Lung (tissue), 12 donors: Measurements from ENCODE around the gene EMD. TPM values are rescaled to one million over a fixed set of nuclear protein-coding genes. Genes with fewer than 3 reads are reported as not detected.

ENCODE experiments used
- ATAC-seq: fragments of 200-7000 bp; cut with Tn5 transposase; one replicate; pipeline ENCODE4 v1.9.1; 2020; ENCODE audit warnings: moderate number of reproducible peaks; ENCODE audit not compliant: insufficient read depth, low FRiP score
- DNase-seq, 3 donors: peaks; one replicate each; pipeline ENCODE4 v3.0.0-alpha.2; 2013 to 2017
- H3K27ac ChIP-seq, 2 donors: one replicate each; pipeline ENCODE4 v1.5.1; 2013; ENCODE audit warnings: mild to moderate bottlenecking in 2 of 2, moderate library complexity in 2 of 2, control low read depth in 1 of 2, inconsistent platforms in 1 of 2, low read depth in 1 of 2, low read length in 1 of 2
- H3K27me3 ChIP-seq, 3 donors: one replicate each; pipeline ENCODE4 v1.5.1; 2013; ENCODE audit warnings: low read length in 2 of 3; ENCODE audit not compliant: control insufficient read depth in 3 of 3, insufficient read depth in 3 of 3
- H3K36me3 ChIP-seq, 4 donors: one replicate each; pipeline ENCODE4 v1.5.1; 2013; ENCODE audit warnings: low read length in 4 of 4, mild to moderate bottlenecking in 1 of 4, moderate library complexity in 1 of 4; ENCODE audit not compliant: control insufficient read depth in 4 of 4, insufficient read depth in 4 of 4
- H3K4me1 ChIP-seq, 5 donors: one replicate each; pipeline ENCODE4 v1.5.1; 2013; ENCODE audit warnings: low read length in 5 of 5, mild to moderate bottlenecking in 2 of 5, moderate library complexity in 1 of 5; ENCODE audit not compliant: control insufficient read depth in 5 of 5, insufficient read depth in 5 of 5
- H3K4me3 ChIP-seq: one replicate; pipeline ENCODE4 v1.5.1; 2013; ENCODE audit warnings: mild to moderate bottlenecking, control low read depth, moderate library complexity
- H3K9ac ChIP-seq, 2 donors: one replicate each; pipeline ENCODE4 v1.5.1; 2013; ENCODE audit warnings: low read length in 2 of 2, control low read depth in 1 of 2; ENCODE audit not compliant: insufficient read depth in 1 of 2
- H3K9me3 ChIP-seq, 4 donors: one replicate each; pipeline ENCODE4 v1.5.1; 2013; ENCODE audit warnings: low read length in 3 of 4, mild to moderate bottlenecking in 1 of 4, moderate library complexity in 1 of 4; ENCODE audit not compliant: control insufficient read depth in 4 of 4, insufficient read depth in 3 of 4
- CTCF ChIP-seq: IDR thresholded peaks from 2 replicates; pipeline ENCODE4 v1.5.1; 2012; ENCODE audit warnings: mild to moderate bottlenecking; ENCODE audit errors: control extremely low read depth, extremely low read depth
- WGBS, 2 donors: extraction: QIAGEN DNeasy Blood & Tissue Kit; methylation state at CpG; one replicate each; pipeline ENCODE4 v1.1.7; 2013; 5-methylcytosine and 5-hydroxymethylcytosine counted together
- polyA plus RNA-seq, 2 donors: library from polyadenylated mRNA; stranded (reverse); fragments of 200-250 nt; gene quantifications; one replicate each; pipeline ENCODE4 v1.2.1, GENCODE V29; 2013
- total RNA-seq, 2 donors: library from RNA; depleted of rRNA in 1 of 2; stranded (reverse); fragments of >200 nt in 1 of 2; gene quantifications; one replicate each; pipeline ENCODE4 v1.2.1, GENCODE V29; 2014 to 2021
- donor health status: control.
- donor health status: control.
- donor health status: Bipolar disorder and iron deficiency.
- donor health status: healthy.
- donor health status: DM: yes; HTN: yes; CAD: no.

Gene EMD
- total and polyA plus RNA-seq, 4 donors, result 33.0 to 108 (median 74.8) TPM

DNA sequence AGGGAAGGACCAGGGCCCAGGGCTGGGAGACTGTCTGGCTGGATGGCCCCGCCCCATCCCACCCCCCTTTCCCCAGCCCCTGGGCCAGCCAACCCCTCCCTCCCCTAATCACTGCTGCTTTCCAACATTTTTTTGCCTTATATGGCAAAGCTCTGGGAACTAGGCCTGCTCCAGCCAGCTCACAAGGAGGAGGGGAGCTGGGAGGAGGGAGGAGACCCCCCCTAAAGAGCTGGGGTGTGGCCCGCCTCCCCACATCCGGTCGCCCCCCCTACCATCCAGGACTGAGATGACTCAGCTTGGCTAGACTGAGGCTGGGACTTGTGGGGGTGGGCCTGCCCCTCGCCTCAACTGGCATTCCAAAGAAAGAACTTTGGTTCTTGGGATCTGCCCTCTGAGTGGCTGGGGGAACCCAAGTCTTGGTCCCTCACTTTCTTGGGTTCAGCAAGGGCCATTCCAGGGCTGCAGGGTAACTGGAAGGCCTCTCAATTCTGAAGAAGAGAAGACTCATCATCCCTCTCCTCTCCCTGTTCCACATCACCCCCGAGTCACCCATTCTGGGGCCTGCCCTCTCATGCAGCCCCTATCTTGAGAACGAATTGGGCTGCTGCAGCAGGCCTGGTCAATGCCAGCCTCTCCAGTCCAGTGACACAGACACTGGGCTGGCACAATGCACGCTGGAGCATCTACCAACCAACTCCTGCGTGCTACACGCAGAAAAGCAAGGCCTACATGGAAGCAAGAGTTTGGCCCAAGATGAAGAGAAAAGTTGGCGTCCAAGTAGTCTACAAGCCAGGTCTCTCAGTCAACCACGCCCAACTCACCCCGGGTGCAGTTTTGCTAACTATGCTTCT lies 9.4 kb upstream of the EMD start:
- peak overlapping the region; percentile 49 to 69 for H3K9ac ChIP-seq
- no peak for TF ChIP-seq CTCF
- peak overlapping the region; percentile 89 to 95 for H3K27ac ChIP-seq
- peak overlapping the region; percentile 72 for H3K4me3 ChIP-seq
- 0 to 40% methylated on average over 11 to 13 of the region's 13 CpGs for WGBS, 2 donors
- peaks cover 0 to 11% (median 0%) of the 10 kb centered on the region in 4 donors for H3K9me3 ChIP-seq
- peaks cover 0 to 20% (median 2%) of the 10 kb centered on the region in 5 donors for H3K4me1 ChIP-seq
- peak; percentile 94 to 97 (median 95) for DNase-seq
- no peaks in the 10 kb centered on the region for H3K27me3 ChIP-seq
- H3K36me3 ChIP-seq, result peaks cover 6 to 29% (median 20%) of the 10 kb centered on the region in 4 donors
- peak; percentile 32 for ATAC-seq

DNA sequence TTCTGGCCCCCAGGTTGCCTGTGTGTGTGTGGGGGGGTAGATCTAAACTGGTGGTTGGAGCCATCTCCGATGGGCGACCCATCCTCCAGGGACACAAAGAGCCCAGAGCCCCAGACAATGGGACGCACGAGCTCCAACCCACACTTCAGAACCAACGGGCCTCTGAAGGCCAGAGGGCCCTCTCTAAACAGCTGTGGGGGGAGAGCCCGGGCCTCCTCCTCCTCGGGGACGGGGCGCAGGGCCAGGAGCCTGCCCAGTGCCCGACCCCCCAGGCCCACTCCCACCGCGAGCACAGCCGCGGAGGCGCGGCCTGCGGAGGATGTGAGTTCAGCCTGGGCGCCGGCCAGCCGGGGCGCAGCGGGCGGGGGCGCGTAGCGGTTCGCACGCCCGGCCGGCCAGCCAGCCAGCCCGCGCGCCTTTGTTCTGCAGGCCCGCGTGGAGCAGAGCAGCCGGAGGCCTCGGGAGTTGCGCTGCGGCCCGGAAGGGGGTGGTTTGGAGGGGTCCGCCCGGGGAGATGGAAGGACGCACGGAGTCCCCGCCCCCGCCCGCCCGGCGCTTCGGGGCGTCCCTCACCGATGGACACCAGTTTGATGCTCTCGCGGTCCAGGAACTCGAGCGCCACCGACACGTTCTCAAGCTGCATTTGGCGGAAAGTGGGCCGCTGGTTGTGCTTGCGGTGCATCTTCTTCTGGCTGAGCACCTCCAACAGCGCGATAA lies 8.6 kb upstream of the EMD start:
- peaks cover under 1 to 21% (median 20%) of the 10 kb centered on the region in 4 donors for H3K36me3 ChIP-seq
- H3K27me3 ChIP-seq, result no peaks in the 10 kb centered on the region
- H3K9ac ChIP-seq, result peak overlapping the region; percentile 49 to 69
- no peak for TF ChIP-seq CTCF
- 0 to 39% methylated on average over 10 to 63 of the region's 63 CpGs for whole genome bisulfite sequencing, 2 donors
- H3K4me1 ChIP-seq, result peaks cover 0 to 24% (median 2%) of the 10 kb centered on the region in 5 donors
- peak overlapping the region; percentile 85 to 87 for H3K27ac ChIP-seq
- DNase-seq (peak; percentile 53 to 70 (median 54)), ATAC-seq (no peak)
- peaks cover 0 to 8% (median 0%) of the 10 kb centered on the region in 4 donors for H3K9me3 ChIP-seq
- peak overlapping the region; percentile 72 for H3K4me3 ChIP-seq

GRCh38 chrX:154371017-154371788 lies 7.9 kb upstream of the EMD start:
- Histone ChIP-seq H3K9me3 (peaks cover 0 to 6% (median 0%) of the 10 kb centered on the region in 4 donors), H3K4me3 (peak overlapping the region; percentile 72), H3K36me3 (peaks cover 0 to 18% (median 13%) of the 10 kb centered on the region in 4 donors), H3K4me1 (peaks cover 0 to 24% (median 2%) of the 10 kb centered on the region in 5 donors), H3K27me3 (no peaks in the 10 kb centered on the region), H3K27ac (peak overlapping the region; percentile 85 to 87), H3K9ac (peak overlapping the region in 1 of 2 donors; percentile 4)
- 1 to 26% methylated on average over 20 to 77 of the region's 77 CpGs for WGBS, 2 donors
- DNase-seq, result peak; percentile 96
- TF ChIP-seq CTCF, result no peak
- ATAC-seq, result peak; percentile 64
